ENCODE measurements around the gene STRA6. TPM values are rescaled to one million over a fixed set of nuclear protein-coding genes. Genes with fewer than 3 reads are reported as not detected.

Gene STRA6
- total and polyA plus RNA-seq, 2 of the 8 experiments (the other 6 are each of a cell fraction or from before 2014, with no cell fraction given), result 9.3 to 14.5 TPM

- no peaks in the 10 kb centered on the region for H3K27me3 ChIP-seq (replicated peaks in 1 of 4; ENCODE audit: control insufficient read depth in 3 of 4, extremely low read depth in 1 of 4, insufficient read depth in 3 of 4, low read length in 3 of 4)
- no peak overlapping the region for H3K56ac ChIP-seq (replicated peaks; ENCODE audit: insufficient read length, low read depth, low read length)
- H2AK5ac ChIP-seq (ENCODE audit: low read depth, low read length), result no peak overlapping the region
- H3K23ac ChIP-seq (ENCODE audit: insufficient read length), result no peak overlapping the region
- H4K20me1 ChIP-seq (replicated peaks in 1 of 2; ENCODE audit: control insufficient read depth in 1 of 2, insufficient read depth in 2 of 2, low read length in 2 of 2), result no peaks in the 10 kb centered on the region
- H3K4me3 ChIP-seq (ENCODE audit: extremely low read depth in 1 of 4, insufficient read depth in 2 of 4, low read depth in 3 of 4, low read length in 4 of 4), result no peak overlapping the region
- H3K23me2 ChIP-seq (ENCODE audit: low read depth, low read length), result 0 out of 2 replicates have a peak, but pooled peaks cover 2% of the 10 kb centered on the region
- no peak overlapping the region for H4K8ac ChIP-seq (ENCODE audit: extremely low read depth, insufficient read depth, low read length)
- H3K4ac ChIP-seq (replicated peaks; ENCODE audit: insufficient read length, low read depth, low read length), result no peak overlapping the region
- DNase-seq (ENCODE audit: low read depth in 1 of 2, low spot score in 2 of 2), result no peak
- WGBS, 2 experiments (ENCODE audit: extremely low coverage in 1 of 2, insufficient coverage in 1 of 2, insufficient read length in 1 of 2, insufficient replicate concordance in 2 of 2, low coverage in 1 of 2, low lambda C conversion rate in 2 of 2, missing lambda C conversion rate in 1 of 2), result 91% methylated on average over 7 of the region's 7 CpGs; no CpG with 5 or more reads in 1 of the 2 experiments
- no peaks in the 10 kb centered on the region for H3K9me3 ChIP-seq (ENCODE audit: insufficient read depth in 2 of 2, low read depth in 1 of 2, low read length in 1 of 2)
- no peak overlapping the region for H3K27ac ChIP-seq (ENCODE audit: low read depth, low read length)
- no peak for TF ChIP-seq RFX5 (IDR thresholded peaks at IDR 0.05; ENCODE audit: borderline replicate concordance, low read depth, low read length)
- TF ChIP-seq SP4 (IDR thresholded peaks at IDR 0.05; ENCODE audit: low read length), result no peak
- no peak for TF ChIP-seq KDM4A (IDR thresholded peaks at IDR 0.05; ENCODE audit: low read depth, low read length, severe bottlenecking)
- TF ChIP-seq SIRT6 (IDR thresholded peaks at IDR 0.05; ENCODE audit: low read length), result no peak
- TF ChIP-seq CBX8 (IDR thresholded peaks at IDR 0.05; ENCODE audit: borderline replicate concordance, low read depth, low read length), result no peak
- no peak for TF ChIP-seq MAFK (IDR thresholded peaks at IDR 0.05; ENCODE audit: low read depth, low read length)
- H3K79me1 ChIP-seq (ENCODE audit: low read depth, low read length), result no peaks in the 10 kb centered on the region; the same call in 1 of the 2 replicates
- POLR2A ChIA-PET (ENCODE audit: partially characterized antibody), result interaction anchor here (1.2 to 2.5 kb wide), 2 partner anchors 12 to 14 kb away, joined by 3 to 7 read pairs; no protein-coding TSS in a partner anchor
- peaks cover 0 to 12% (median 6%) of the 10 kb centered on the region in 4 experiments; a peak in 6 of 7 replicates for H3K4me1 ChIP-seq (replicated peaks in 1 of 4; ENCODE audit: control insufficient read depth in 3 of 4, insufficient read depth in 4 of 4, low read length in 3 of 4)
- CTCF ChIA-PET (ENCODE audit: partially characterized antibody), result interaction anchor here (0.7 to 6.1 kb wide), 11 partner anchors 9 to 222 kb away, joined by 3 to 38 read pairs (median 5); no protein-coding TSS in a partner anchor
- H3K18ac ChIP-seq (ENCODE audit: extremely low read depth, low read length), result no peak overlapping the region
- H2BK12ac ChIP-seq (ENCODE audit: low read depth, low read length), result no peak overlapping the region
- no peak overlapping the region for H2AFZ ChIP-seq (ENCODE audit: low read length)
- no peak overlapping the region for H2BK120ac ChIP-seq (replicated peaks; ENCODE audit: low read depth, low read length)
- H4K91ac ChIP-seq (replicated peaks; ENCODE audit: insufficient read length, low read length), result no peak overlapping the region
- H3K36me3 ChIP-seq (ENCODE audit: control insufficient read depth in 2 of 4, insufficient read depth in 4 of 4, low read length in 3 of 4), result no peaks in the 10 kb centered on the region
- H3K9ac ChIP-seq (replicated peaks in 1 of 4; ENCODE audit: extremely low read depth in 1 of 4, low read depth in 3 of 4, low read length in 3 of 4), result no peak overlapping the region
- no peak overlapping the region for H4K5ac ChIP-seq (ENCODE audit: insufficient read length, low read depth, low read length)
- H2BK20ac ChIP-seq (ENCODE audit: low read length), result no peak overlapping the region
- no peak for FAIRE-seq
- H3K4me2 ChIP-seq (ENCODE audit: insufficient read depth in 1 of 2, low read depth in 2 of 2, low read length in 2 of 2), result no peak overlapping the region
- H2BK5ac ChIP-seq (ENCODE audit: low read depth, low read length), result no peak overlapping the region
- no peak overlapping the region for H2BK15ac ChIP-seq (ENCODE audit: low read length)
- 0 out of 4 replicates have a peak, but pooled peaks cover 0 to 4% of the 10 kb centered on the region in 2 experiments for H3K79me2 ChIP-seq (ENCODE audit: control insufficient read depth in 1 of 2, insufficient read depth in 2 of 2, low read length in 2 of 2)
- no peak overlapping the region for H3K14ac ChIP-seq (ENCODE audit: insufficient read length)
Measured at GRCh38 chr15:74196175-74196574, 6.4 kb downstream of the STRA6 start.

All from H1 (cell line).